ENCODE results near the gene TTC34.

The TTC34 gene

DNA sequence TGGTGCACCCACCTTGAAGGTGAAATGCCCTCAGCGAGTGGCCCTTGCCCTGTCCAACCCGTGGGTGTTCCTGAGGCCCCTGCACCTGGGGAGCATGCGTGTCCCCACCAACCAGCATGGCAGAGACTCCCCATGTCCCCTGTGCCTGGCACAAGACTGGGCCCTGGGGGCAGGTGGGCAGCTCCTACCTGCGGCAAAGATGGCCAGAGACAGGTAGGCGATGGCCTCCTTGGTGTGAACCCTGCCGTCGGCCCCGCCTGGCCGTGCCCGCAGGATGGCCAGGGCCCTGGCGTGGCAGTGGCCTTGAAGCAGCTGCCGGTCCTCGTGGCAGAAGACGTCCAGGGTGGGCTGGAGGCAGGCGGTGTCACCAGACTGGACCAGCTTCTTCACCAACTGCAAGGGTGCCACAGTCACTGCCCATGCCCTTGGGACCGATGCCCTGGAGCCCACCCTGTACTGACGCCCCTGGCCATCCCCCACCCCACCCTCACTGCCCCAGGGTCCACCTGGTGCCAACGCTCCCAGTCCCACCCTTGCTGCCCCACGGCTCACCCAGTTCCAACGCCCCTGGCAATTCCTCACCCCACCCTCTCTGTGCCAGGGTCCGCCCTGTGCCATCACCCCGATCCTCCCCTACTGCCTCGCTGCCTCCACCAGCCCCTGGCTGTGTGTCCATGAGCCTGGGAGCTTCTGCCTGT lies 15.7 kb downstream of the TTC34 start:
- H4K20me1 ChIP-seq (ENCODE audit: insufficient read depth, low read length): peaks cover 7% of the 10 kb centered on the region; the same call in 1 of the 2 replicates
- H3K27ac ChIP-seq (ENCODE audit: low read length): no peak overlapping the region
- no peaks in the 10 kb centered on the region for H3K27me3 ChIP-seq (ENCODE audit: insufficient read depth, low read length, poor library complexity)
- no peak for TF ChIP-seq EZH2 (IDR thresholded peaks at IDR 0.05; ENCODE audit: borderline replicate concordance, low read depth, low read length, severe bottlenecking)
- TF ChIP-seq, protein P1, sequence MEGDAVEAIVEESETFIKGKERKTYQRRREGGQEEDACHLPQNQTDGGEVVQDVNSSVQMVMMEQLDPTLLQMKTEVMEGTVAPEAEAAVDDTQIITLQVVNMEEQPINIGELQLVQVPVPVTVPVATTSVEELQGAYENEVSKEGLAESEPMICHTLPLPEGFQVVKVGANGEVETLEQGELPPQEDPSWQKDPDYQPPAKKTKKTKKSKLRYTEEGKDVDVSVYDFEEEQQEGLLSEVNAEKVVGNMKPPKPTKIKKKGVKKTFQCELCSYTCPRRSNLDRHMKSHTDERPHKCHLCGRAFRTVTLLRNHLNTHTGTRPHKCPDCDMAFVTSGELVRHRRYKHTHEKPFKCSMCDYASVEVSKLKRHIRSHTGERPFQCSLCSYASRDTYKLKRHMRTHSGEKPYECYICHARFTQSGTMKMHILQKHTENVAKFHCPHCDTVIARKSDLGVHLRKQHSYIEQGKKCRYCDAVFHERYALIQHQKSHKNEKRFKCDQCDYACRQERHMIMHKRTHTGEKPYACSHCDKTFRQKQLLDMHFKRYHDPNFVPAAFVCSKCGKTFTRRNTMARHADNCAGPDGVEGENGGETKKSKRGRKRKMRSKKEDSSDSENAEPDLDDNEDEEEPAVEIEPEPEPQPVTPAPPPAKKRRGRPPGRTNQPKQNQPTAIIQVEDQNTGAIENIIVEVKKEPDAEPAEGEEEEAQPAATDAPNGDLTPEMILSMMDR (IDR thresholded peaks at IDR 0.05; ENCODE audit: borderline replicate concordance, extremely low read depth, low read length, poor library complexity, severe bottlenecking): no peak
- no peaks in the 10 kb centered on the region for H3K4me1 ChIP-seq (ENCODE audit: insufficient read depth, low read length)
- no peak overlapping the region for H2AFZ ChIP-seq (ENCODE audit: low read depth, low read length)
- peaks cover 7% of the 10 kb centered on the region for H3K9me3 ChIP-seq (ENCODE audit: insufficient read depth, low read length, severe bottlenecking)
- no peak for DNase-seq
- H3K4me2 ChIP-seq (ENCODE audit: insufficient read depth, low read length): no peak overlapping the region
- no peaks in the 10 kb centered on the region for H3K79me2 ChIP-seq (ENCODE audit: insufficient read depth, low read length)
- no peak overlapping the region for H3K4me3 ChIP-seq (ENCODE audit: low read depth in 1 of 2, low read length in 2 of 2)
- ATAC-seq (ENCODE audit: insufficient read depth, low read depth): no peak
- no peak overlapping the region for H3K9ac ChIP-seq (ENCODE audit: low read depth, low read length)
- H3K36me3 ChIP-seq (ENCODE audit: insufficient read depth, low read length): no peaks in the 10 kb centered on the region

- H3K27ac ChIP-seq (ENCODE audit: low read length): no peak overlapping the region
- no peak for ATAC-seq (ENCODE audit: insufficient read depth, low read depth)
- peaks cover 7% of the 10 kb centered on the region for H3K9me3 ChIP-seq (ENCODE audit: insufficient read depth, low read length, severe bottlenecking)
- H3K4me2 ChIP-seq (ENCODE audit: insufficient read depth, low read length): no peak overlapping the region
- DNase-seq: no peak
- H3K79me2 ChIP-seq (ENCODE audit: insufficient read depth, low read length): no peaks in the 10 kb centered on the region
- no peaks in the 10 kb centered on the region for H3K27me3 ChIP-seq (ENCODE audit: insufficient read depth, low read length, poor library complexity)
- H2AFZ ChIP-seq (ENCODE audit: low read depth, low read length): no peak overlapping the region
- H4K20me1 ChIP-seq (ENCODE audit: insufficient read depth, low read length): peaks cover 7% of the 10 kb centered on the region; the same call in 1 of the 2 replicates
- H3K4me1 ChIP-seq (ENCODE audit: insufficient read depth, low read length): no peaks in the 10 kb centered on the region
- no peak overlapping the region for H3K4me3 ChIP-seq (ENCODE audit: low read depth in 1 of 2, low read length in 2 of 2)
- TF ChIP-seq, protein P1 (IDR thresholded peaks at IDR 0.05; ENCODE audit: borderline replicate concordance, extremely low read depth, low read length, poor library complexity, severe bottlenecking): no peak
- no peak for TF ChIP-seq EZH2 (IDR thresholded peaks at IDR 0.05; ENCODE audit: borderline replicate concordance, low read depth, low read length, severe bottlenecking)
- no peak overlapping the region for H3K9ac ChIP-seq (ENCODE audit: low read depth, low read length)
- H3K36me3 ChIP-seq (ENCODE audit: insufficient read depth, low read length): no peaks in the 10 kb centered on the region
These were observed 16.5 kb downstream of the TTC34 start for GRCh38 chr1:2784854-2785630.

GRCh38 chr1:2783435-2784397 lies 17.8 kb downstream of the TTC34 start:
- peaks cover 7% of the 10 kb centered on the region; the same call in 1 of the 2 replicates for H4K20me1 ChIP-seq (ENCODE audit: insufficient read depth, low read length)
- peaks cover 7% of the 10 kb centered on the region for H3K9me3 ChIP-seq (ENCODE audit: insufficient read depth, low read length, severe bottlenecking)
- H3K4me1 ChIP-seq (ENCODE audit: insufficient read depth, low read length): no peaks in the 10 kb centered on the region
- H3K27me3 ChIP-seq (ENCODE audit: insufficient read depth, low read length, poor library complexity): no peaks in the 10 kb centered on the region
- no peaks in the 10 kb centered on the region for H3K36me3 ChIP-seq (ENCODE audit: insufficient read depth, low read length)
- no peak overlapping the region for H3K27ac ChIP-seq (ENCODE audit: low read length)
- no peak overlapping the region for H3K4me2 ChIP-seq (ENCODE audit: insufficient read depth, low read length)
- ATAC-seq (ENCODE audit: insufficient read depth, low read depth) (no peak), DNase-seq (no peak)
- no peaks in the 10 kb centered on the region for H3K79me2 ChIP-seq (ENCODE audit: insufficient read depth, low read length)
- TF ChIP-seq, protein P1 (IDR thresholded peaks at IDR 0.05; ENCODE audit: borderline replicate concordance, extremely low read depth, low read length, poor library complexity, severe bottlenecking): no peak
- TF ChIP-seq EZH2 (IDR thresholded peaks at IDR 0.05; ENCODE audit: borderline replicate concordance, low read depth, low read length, severe bottlenecking): no peak
- no peak overlapping the region for H3K9ac ChIP-seq (ENCODE audit: low read depth, low read length)
- no peak overlapping the region for H3K4me3 ChIP-seq (ENCODE audit: low read depth in 1 of 2, low read length in 2 of 2)
- no peak overlapping the region for H2AFZ ChIP-seq (ENCODE audit: low read depth, low read length)

Measured in DND-41 (cell line).